Kidney glomerular epithelial cell (primary cell): ENCODE measurements around the gene SNX27.
"Not testable (repeated sequence)": the region's sequence is repeated elsewhere in the genome, so short reads cannot be mapped to it uniquely, and the experiment has no call there.

ENCODE experiments used
- DNase-seq: peaks from one replicate; lab custom pipeline; 2025; lab: John Stamatoyannopoulos, UW

Gene SNX27

GRCh38 chr1:151611832-151612500, at the start of gene SNX27:
Gene SNX27 (plus strand): TSS chr1:151612050. CDS start chr1:151612202, 152 bp downstream.
- DNase-seq: peak; percentile 86

GRCh38 chr1:151562661-151563060, 49.2 kb upstream of the SNX27 start:
- DNase-seq: no peak

- DNase-seq: no peak
These were observed 48.5 kb upstream of the SNX27 start for GRCh38 chr1:151563376-151563775.

GRCh38 chr1:151565502-151566189, 46.2 kb upstream of the SNX27 start:
- no peak for DNase-seq

- DNase-seq: no peak
These were observed 43.2 kb upstream of the SNX27 start for GRCh38 chr1:151568626-151569088.

- no peak for DNase-seq
These were observed 41.0 kb upstream of the SNX27 start for GRCh38 chr1:151570819-151571218.

- no peak for DNase-seq
These were observed 37.0 kb upstream of the SNX27 start for GRCh38 chr1:151574575-151575529.

- DNase-seq: no peak
These were observed 34.7 kb upstream of the SNX27 start for GRCh38 chr1:151577173-151577572.

GRCh38 chr1:151578941-151579340, 32.9 kb upstream of the SNX27 start:
- no peak for DNase-seq

- DNase-seq: peak; percentile 39
These were observed 32.2 kb upstream of the SNX27 start for GRCh38 chr1:151579436-151580225.

GRCh38 chr1:151581451-151581850, 30.4 kb upstream of the SNX27 start:
- no peak for DNase-seq

- DNase-seq: no peak
These were observed 29.9 kb upstream of the SNX27 start for GRCh38 chr1:151581921-151582320.

GRCh38 chr1:151583796-151584195, 28.1 kb upstream of the SNX27 start:
- DNase-seq: no peak

- DNase-seq: no peak
These were observed 27.6 kb upstream of the SNX27 start for GRCh38 chr1:151584278-151584677.

GRCh38 chr1:151584780-151585179, 27.1 kb upstream of the SNX27 start:
- DNase-seq: no peak

GRCh38 chr1:151585622-151586021, 26.2 kb upstream of the SNX27 start:
- peak; percentile 42 for DNase-seq

- no peak for DNase-seq
These were observed 20.9 kb upstream of the SNX27 start for GRCh38 chr1:151590961-151591360.

- no peak for DNase-seq
These were observed 18.1 kb upstream of the SNX27 start for GRCh38 chr1:151593730-151594129.

GRCh38 chr1:151594143-151594625, 17.7 kb upstream of the SNX27 start:
- DNase-seq: peak; percentile 10

- DNase-seq: peak; percentile 94
These were observed 15.5 kb upstream of the SNX27 start for GRCh38 chr1:151596166-151596953.

- not testable (repeated sequence) for DNase-seq
These were observed 9.3 kb upstream of the SNX27 start for GRCh38 chr1:151602550-151602949.
